C4-2B (cell line): ENCODE data around the gene MIF.

ENCODE experiments used
- H3K27ac ChIP-seq: fragments of 450-650 bp; 2 replicates; pipeline ENCODE4 v1.5.1; 2017
- CTCF ChIP-seq: fragments of 450-650 bp; conservative IDR thresholded peaks from 2 replicates; pipeline ENCODE4 v1.5.1; 2017; ENCODE audit warnings: mild to moderate bottlenecking
- ZFX ChIP-seq: fragments of 450-650 bp; IDR thresholded peaks from 2 replicates; pipeline ENCODE4 v1.6.1; 2017

MIF gene

GRCh38 chr22:23883658-23884057 lies 10.5 kb upstream of the MIF start:
- H3K27ac ChIP-seq, result no peak overlapping the region
- TF ChIP-seq ZFX (no peak), CTCF (no peak)

GRCh38 chr22:23884140-23884539 lies 10.0 kb upstream of the MIF start:
- TF ChIP-seq CTCF (no peak), ZFX (no peak)
- H3K27ac ChIP-seq, result no peak overlapping the region

- no peak overlapping the region for H3K27ac ChIP-seq
- no peak for TF ChIP-seq CTCF
- TF ChIP-seq ZFX, result no peak
These were observed 5.4 kb upstream of the MIF start for GRCh38 chr22:23888615-23889401.

GRCh38 chr22:23889620-23890019 lies 4.6 kb upstream of the MIF start:
- TF ChIP-seq ZFX (no peak), CTCF (no peak)
- no peak overlapping the region for H3K27ac ChIP-seq

- TF ChIP-seq ZFX (no peak), CTCF (no peak)
- no peak overlapping the region for H3K27ac ChIP-seq
These were observed 2.5 kb upstream of the MIF start for GRCh38 chr22:23891726-23892125.

GRCh38 chr22:23892130-23892529 lies 2.1 kb upstream of the MIF start:
- no peak for TF ChIP-seq ZFX
- TF ChIP-seq CTCF, result no peak

GRCh38 chr22:23892706-23893105 lies 1.5 kb upstream of the MIF start:
- peak overlapping the region; percentile 98 for H3K27ac ChIP-seq
- no peak for TF ChIP-seq ZFX
- no peak for TF ChIP-seq CTCF

More at GRCh38 chr22:23892130-23892529, 2.1 kb upstream of the MIF start:
- no peak overlapping the region for H3K27ac ChIP-seq
